ENCODE data around the gene HMCN2.

DNA sequence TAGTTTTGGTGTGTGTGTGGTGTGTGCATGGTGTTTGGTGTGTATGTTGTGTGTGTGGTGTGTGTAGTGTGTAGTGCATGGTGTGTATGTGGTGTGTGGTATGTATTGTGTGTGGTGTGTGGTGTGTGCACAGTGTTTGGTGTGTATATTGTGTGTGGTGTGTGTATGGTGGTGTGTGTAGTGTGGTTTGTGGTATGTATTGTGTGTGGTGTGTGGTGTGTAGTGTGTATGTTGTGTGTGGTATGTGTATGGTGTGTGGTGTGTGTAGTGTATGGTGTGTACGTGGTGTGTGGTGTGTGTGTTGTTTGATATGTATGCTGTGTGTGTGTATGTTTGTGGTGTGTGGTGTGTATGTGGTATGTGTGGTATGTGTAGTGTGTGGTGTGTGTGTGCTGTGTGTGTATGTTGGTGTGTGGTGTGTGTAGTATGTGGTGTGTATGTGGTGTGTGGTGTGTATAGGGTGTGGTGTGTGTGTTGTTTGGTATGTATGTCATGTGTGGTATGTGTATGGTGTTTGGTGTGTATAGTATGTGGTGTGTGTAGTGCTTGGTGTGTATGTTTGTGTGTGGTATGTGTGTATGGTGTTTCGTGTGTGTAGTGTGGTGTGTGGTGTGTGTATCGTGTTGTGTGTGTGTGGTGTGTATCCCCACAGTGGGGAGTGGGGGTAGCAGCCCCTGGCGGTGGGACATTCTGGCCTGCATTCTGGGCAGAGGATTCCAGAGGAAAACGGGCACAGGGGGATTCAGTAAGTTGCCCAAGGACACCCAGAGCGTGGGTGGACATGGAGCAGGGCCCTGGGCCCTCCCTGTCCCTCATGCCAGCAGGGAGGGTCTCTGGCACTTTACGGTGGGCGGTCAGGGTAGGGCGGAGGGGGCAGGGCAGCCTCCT lies 79.7 kb downstream of the HMCN2 start:
- no peak for TF ChIP-seq YY1 (IDR thresholded peaks at IDR 0.05; ENCODE audit: low read depth)
- TF ChIP-seq, protein P1, sequence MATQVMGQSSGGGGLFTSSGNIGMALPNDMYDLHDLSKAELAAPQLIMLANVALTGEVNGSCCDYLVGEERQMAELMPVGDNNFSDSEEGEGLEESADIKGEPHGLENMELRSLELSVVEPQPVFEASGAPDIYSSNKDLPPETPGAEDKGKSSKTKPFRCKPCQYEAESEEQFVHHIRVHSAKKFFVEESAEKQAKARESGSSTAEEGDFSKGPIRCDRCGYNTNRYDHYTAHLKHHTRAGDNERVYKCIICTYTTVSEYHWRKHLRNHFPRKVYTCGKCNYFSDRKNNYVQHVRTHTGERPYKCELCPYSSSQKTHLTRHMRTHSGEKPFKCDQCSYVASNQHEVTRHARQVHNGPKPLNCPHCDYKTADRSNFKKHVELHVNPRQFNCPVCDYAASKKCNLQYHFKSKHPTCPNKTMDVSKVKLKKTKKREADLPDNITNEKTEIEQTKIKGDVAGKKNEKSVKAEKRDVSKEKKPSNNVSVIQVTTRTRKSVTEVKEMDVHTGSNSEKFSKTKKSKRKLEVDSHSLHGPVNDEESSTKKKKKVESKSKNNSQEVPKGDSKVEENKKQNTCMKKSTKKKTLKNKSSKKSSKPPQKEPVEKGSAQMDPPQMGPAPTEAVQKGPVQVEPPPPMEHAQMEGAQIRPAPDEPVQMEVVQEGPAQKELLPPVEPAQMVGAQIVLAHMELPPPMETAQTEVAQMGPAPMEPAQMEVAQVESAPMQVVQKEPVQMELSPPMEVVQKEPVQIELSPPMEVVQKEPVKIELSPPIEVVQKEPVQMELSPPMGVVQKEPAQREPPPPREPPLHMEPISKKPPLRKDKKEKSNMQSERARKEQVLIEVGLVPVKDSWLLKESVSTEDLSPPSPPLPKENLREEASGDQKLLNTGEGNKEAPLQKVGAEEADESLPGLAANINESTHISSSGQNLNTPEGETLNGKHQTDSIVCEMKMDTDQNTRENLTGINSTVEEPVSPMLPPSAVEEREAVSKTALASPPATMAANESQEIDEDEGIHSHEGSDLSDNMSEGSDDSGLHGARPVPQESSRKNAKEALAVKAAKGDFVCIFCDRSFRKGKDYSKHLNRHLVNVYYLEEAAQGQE (IDR thresholded peaks at IDR 0.05; ENCODE audit: low read depth), result no peak
- no peak for TF ChIP-seq TAF1 (IDR thresholded peaks at IDR 0.05; ENCODE audit: low read depth)
- TF ChIP-seq, protein P2, sequence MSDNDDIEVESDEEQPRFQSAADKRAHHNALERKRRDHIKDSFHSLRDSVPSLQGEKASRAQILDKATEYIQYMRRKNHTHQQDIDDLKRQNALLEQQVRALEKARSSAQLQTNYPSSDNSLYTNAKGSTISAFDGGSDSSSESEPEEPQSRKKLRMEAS (IDR thresholded peaks at IDR 0.05), result no peak
- TF ChIP-seq EGR1 (IDR thresholded peaks at IDR 0.05), result no peak
- no peak for TF ChIP-seq EP300 (IDR thresholded peaks at IDR 0.05; ENCODE audit: borderline replicate concordance)
- TF ChIP-seq RAD21 (IDR thresholded peaks at IDR 0.05; ENCODE audit: low read depth), result no peak
- TF ChIP-seq, protein P3, sequence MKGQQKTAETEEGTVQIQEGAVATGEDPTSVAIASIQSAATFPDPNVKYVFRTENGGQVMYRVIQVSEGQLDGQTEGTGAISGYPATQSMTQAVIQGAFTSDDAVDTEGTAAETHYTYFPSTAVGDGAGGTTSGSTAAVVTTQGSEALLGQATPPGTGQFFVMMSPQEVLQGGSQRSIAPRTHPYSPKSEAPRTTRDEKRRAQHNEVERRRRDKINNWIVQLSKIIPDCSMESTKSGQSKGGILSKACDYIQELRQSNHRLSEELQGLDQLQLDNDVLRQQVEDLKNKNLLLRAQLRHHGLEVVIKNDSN (IDR thresholded peaks at IDR 0.05), result no peak
- TF ChIP-seq CREB1 (IDR thresholded peaks at IDR 0.05; ENCODE audit: low read depth), result no peak
- no peak for TF ChIP-seq CEBPB (IDR thresholded peaks at IDR 0.05)
- TF ChIP-seq TCF12 (IDR thresholded peaks at IDR 0.05; ENCODE audit: low read depth), result no peak
- TF ChIP-seq FOXM1 (IDR thresholded peaks at IDR 0.05; ENCODE audit: borderline replicate concordance, low read depth), result no peak
- no peak for TF ChIP-seq TEAD4 (IDR thresholded peaks at IDR 0.05)
